ENCODE measurements around the gene ZNF148.

ZNF148 gene

DNA sequence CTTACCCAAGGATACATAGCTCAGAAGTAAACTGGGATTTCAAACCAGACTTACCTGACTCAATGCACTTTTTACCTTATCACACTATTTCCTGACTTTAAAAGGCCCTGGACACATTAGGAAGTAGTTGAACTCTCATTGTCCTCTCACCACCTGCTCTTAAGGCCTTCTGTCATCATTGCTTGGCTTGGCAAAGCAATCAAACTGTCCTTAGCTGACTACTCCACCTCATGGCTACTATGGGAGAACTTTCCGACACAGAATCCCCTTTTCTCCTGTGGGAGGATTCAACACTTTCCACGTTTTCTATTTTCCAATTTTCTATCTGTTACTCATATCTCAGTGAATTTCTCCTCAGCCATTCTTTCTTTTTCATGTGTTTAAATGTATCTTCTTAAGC, 55.4 kb downstream of the ZNF148 start:
- no peak overlapping the region for H3K27ac ChIP-seq
- H3K9me3 ChIP-seq = no peaks in the 10 kb centered on the region
- no peak overlapping the region for H3K4me3 ChIP-seq
- no peak for TF ChIP-seq CTCF (IDR thresholded peaks at IDR 0.05)
- intact Hi-C loops (cut with DNase I; ENCODE audit: low total_unique reads) = no loop called here
- H3K4me1 ChIP-seq = no peaks in the 10 kb centered on the region
- no peaks in the 10 kb centered on the region for H3K27me3 ChIP-seq
- H3K36me3 ChIP-seq = peaks cover 0 to 4% (median 0%) of the 10 kb centered on the region in 3 donors
- DNase-seq = no peak

- DNase-seq = no peak
- Histone ChIP-seq H3K36me3 (peaks cover 0 to 4% (median 0%) of the 10 kb centered on the region in 3 donors), H3K4me3 (no peak overlapping the region), H3K27me3 (no peaks in the 10 kb centered on the region), H3K27ac (no peak overlapping the region), H3K4me1 (no peaks in the 10 kb centered on the region), H3K9me3 (no peaks in the 10 kb centered on the region)
- intact Hi-C loops (cut with DNase I; ENCODE audit: low total_unique reads) = no loop called here
- TF ChIP-seq CTCF (IDR thresholded peaks at IDR 0.05) = no peak
Measured at GRCh38 chr3:125318871-125319270, 56.3 kb downstream of the ZNF148 start.

DNA sequence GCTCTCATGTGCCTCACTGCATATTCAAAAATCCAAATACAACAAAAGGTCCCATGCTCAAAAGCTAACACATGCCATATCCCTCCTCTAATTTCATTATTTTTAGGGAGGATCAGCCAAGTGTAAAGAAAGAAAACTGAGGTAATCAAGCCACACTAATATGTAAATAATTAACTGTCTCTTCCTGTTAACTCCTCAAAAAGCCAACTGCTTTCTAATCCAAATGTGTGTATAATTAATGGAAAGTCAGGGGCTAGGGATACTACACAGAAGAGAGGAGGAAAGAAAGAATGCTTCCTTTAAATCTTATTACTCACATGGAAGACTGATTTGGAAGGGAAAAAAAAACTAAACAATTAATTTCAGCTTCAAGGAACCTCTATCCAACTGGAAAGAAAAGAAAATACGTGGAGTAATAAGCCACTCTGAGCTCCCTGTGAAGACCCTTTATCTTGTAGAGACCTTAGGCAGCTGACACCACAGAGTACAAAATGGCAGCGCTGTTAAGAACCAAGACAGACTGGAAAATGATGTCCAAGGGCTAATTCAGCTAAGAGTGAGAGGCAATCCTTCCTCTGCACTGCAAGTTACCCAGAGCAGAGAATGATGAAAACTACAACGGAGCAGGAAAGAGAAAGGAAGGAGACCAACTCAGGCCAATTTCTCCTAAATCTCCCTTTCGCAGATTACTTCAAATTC, 56.8 kb downstream of the ZNF148 start:
- Histone ChIP-seq H3K27ac (no peak overlapping the region), H3K27me3 (no peaks in the 10 kb centered on the region), H3K4me1 (no peaks in the 10 kb centered on the region), H3K4me3 (no peak overlapping the region), H3K9me3 (no peaks in the 10 kb centered on the region), H3K36me3 (peaks cover 0 to 6% (median 2%) of the 10 kb centered on the region in 3 donors)
- intact Hi-C loops (cut with DNase I; ENCODE audit: low total_unique reads) = no loop called here
- no peak for DNase-seq
- no peak for TF ChIP-seq CTCF (IDR thresholded peaks at IDR 0.05)

DNA sequence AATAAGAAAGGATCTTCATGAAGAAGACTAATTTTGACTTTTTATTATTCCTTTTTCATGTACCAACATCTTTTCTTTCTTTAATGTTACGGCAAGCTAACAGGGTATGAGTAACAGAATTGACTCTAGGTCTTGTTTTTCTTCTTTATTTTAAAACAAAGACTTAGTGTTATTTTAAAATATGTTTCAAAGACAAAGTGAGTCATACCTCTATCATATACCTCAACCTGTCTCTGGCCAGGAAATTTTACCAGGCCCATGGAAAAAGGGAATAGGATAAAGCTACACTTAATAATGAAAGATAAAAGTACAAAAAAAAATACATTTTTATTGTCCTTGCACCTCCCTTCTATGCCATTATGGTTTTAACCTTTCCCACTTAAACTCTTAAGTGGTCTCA, 57.4 kb downstream of the ZNF148 start:
- Histone ChIP-seq H3K4me3 (no peak overlapping the region), H3K27ac (no peak overlapping the region), H3K27me3 (no peaks in the 10 kb centered on the region), H3K9me3 (no peaks in the 10 kb centered on the region), H3K4me1 (no peaks in the 10 kb centered on the region), H3K36me3 (peaks cover 3 to 11% (median 6%) of the 10 kb centered on the region in 3 donors)
- TF ChIP-seq CTCF (IDR thresholded peaks at IDR 0.05) = no peak
- no peak for DNase-seq
- intact Hi-C loops (cut with DNase I; ENCODE audit: low total_unique reads) = no loop called here

DNA sequence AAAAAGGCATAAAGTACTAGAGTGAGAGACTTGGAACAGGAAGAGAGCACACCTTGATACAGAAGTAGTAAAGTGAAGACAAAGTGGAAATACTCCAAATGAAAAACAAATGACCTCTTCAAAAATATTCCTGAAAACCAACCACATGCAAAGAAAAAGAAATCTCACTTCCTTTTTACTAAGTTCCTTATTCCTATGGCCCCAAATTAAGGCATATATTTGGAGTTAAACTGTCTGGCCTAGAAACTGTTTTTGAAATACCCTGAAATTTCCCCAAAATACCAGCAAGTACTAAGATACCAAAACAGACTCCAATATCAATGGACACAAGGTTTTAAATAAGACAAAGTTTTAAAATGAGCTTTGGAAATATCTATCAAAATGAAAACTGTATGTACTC, 58.2 kb downstream of the ZNF148 start:
- no peak overlapping the region for H3K4me3 ChIP-seq

More for the DNA sequence above, 58.2 kb downstream of the ZNF148 start:
- no peak for DNase-seq
- peaks cover 3 to 14% (median 9%) of the 10 kb centered on the region in 3 donors for H3K36me3 ChIP-seq
- no peaks in the 10 kb centered on the region for H3K4me1 ChIP-seq
- no peaks in the 10 kb centered on the region for H3K27me3 ChIP-seq
- no peak for TF ChIP-seq CTCF (IDR thresholded peaks at IDR 0.05)
- H3K27ac ChIP-seq = no peak overlapping the region
- H3K9me3 ChIP-seq = no peaks in the 10 kb centered on the region
- intact Hi-C loops (cut with DNase I; ENCODE audit: low total_unique reads) = no loop called here

Data from tibial artery (tissue), 4 donors.